ENCODE data around the gene EHMT1. TPM values are rescaled to one million over a fixed set of nuclear protein-coding genes. Genes with fewer than 3 reads are reported as not detected.
A peak's percentile ranks its signal among the peaks of the same experiment; 100 is the strongest.

EHMT1 gene
- total RNA-seq, 1 donor from 2014 or later, result 64.5 TPM

GRCh38 chr9:137802521-137803243, 183.9 kb downstream of the EHMT1 start:
- no peak overlapping the region for H3K4me3 ChIP-seq (ENCODE audit: insufficient read depth, low read depth, low read length)
- Mint-ChIP-seq H3K4me1 (ENCODE audit: low read depth, unreplicated experiment) (no peaks in the 10 kb centered on the region), H3K27me3 (ENCODE audit: low read depth, unreplicated experiment) (no peaks in the 10 kb centered on the region), H3K27ac (ENCODE audit: unreplicated experiment) (no peak overlapping the region), H3K36me3 (ENCODE audit: low read depth, unreplicated experiment) (peaks cover 32% of the 10 kb centered on the region), H3K9me3 (ENCODE audit: unreplicated experiment) (peaks cover 2% of the 10 kb centered on the region), H3K4me3 (ENCODE audit: unreplicated experiment) (no peak overlapping the region)
- no peak overlapping the region for H3K9ac ChIP-seq (ENCODE audit: low read length)
- no peak overlapping the region for H2AFZ ChIP-seq (ENCODE audit: low read depth, low read length)
- FAIRE-seq (no peak), DNase-seq (ENCODE audit: low read depth) (no peak)
- TF ChIP-seq CTCF (IDR thresholded peaks at IDR 0.05; ENCODE audit: insufficient read depth, low read depth, low read length) (no peak), EZH2 (IDR thresholded peaks at IDR 0.05; ENCODE audit: insufficient read depth, low read length) (no peak)
- no peaks in the 10 kb centered on the region for H3K9me3 ChIP-seq (ENCODE audit: insufficient read depth, low read depth, low read length)
- peaks cover 7% of the 10 kb centered on the region for H3K79me2 ChIP-seq (ENCODE audit: insufficient read depth, low read length)
- H3K36me3 ChIP-seq (ENCODE audit: insufficient read depth, low read length), result peaks cover 10% of the 10 kb centered on the region
- H4K20me1 ChIP-seq (ENCODE audit: insufficient read depth, low read length), result peaks cover 10% of the 10 kb centered on the region
- no peaks in the 10 kb centered on the region for H3K4me1 ChIP-seq (ENCODE audit: insufficient read depth, low read length)
- H3K4me2 ChIP-seq (ENCODE audit: low read length), result no peak overlapping the region
- H3K27ac ChIP-seq (ENCODE audit: low read depth, low read length), result no peak overlapping the region
- H3K27me3 ChIP-seq (ENCODE audit: insufficient read depth, low read length), result no peaks in the 10 kb centered on the region

DNA sequence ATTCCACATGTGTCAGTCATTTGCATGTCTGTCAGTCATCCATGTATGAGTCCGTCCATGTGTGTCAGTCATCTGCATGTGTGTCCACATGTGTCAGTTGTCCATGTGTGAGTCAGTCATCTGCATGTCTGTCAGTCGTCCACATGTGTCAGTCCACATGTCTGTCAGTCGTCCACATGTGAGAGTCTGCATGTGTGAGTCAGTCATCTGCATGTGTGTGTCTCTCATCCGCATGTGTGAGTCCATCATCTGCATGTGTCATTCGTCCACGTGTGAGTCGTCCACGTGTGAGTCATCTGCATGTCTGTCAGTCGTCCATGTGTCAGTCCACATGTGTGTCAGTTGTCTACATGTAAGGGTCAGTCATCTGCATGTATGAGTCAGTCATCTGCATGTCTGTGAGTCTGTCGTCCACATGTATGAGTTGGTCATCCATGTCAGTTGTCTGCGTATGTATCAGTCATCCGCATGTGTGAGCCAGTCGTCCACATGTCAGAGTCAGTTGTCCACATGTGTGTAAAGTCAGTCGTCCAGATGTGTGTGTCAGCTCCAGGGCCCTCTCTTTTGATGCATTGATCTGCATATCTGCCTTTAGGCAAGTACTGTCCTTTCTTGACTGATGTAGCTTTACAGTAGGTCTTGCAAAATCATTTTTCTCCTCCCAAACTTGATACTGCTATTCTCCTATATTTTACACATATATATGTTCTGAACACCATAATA, 186.3 kb downstream of the EHMT1 start:
- no peaks in the 10 kb centered on the region for H3K4me1 ChIP-seq (ENCODE audit: insufficient read depth, low read length)
- no peak overlapping the region for H3K4me2 ChIP-seq (ENCODE audit: low read length)
- peak; percentile 25 for DNase-seq (ENCODE audit: low read depth)
- no peak overlapping the region for H3K27ac Mint-ChIP-seq (ENCODE audit: unreplicated experiment)
- no peaks in the 10 kb centered on the region for H3K4me1 Mint-ChIP-seq (ENCODE audit: low read depth, unreplicated experiment)
- H3K27ac ChIP-seq (ENCODE audit: low read depth, low read length), result no peak overlapping the region
- no peaks in the 10 kb centered on the region for H3K9me3 ChIP-seq (ENCODE audit: insufficient read depth, low read depth, low read length)
- H4K20me1 ChIP-seq (ENCODE audit: insufficient read depth, low read length), result peaks cover 17% of the 10 kb centered on the region
- H3K79me2 ChIP-seq (ENCODE audit: insufficient read depth, low read length), result peaks cover 7% of the 10 kb centered on the region
- FAIRE-seq, result no peak
- TF ChIP-seq EZH2 (IDR thresholded peaks at IDR 0.05; ENCODE audit: insufficient read depth, low read length), result no peak
- no peak for TF ChIP-seq CTCF (IDR thresholded peaks at IDR 0.05; ENCODE audit: insufficient read depth, low read depth, low read length)
- H3K36me3 ChIP-seq (ENCODE audit: insufficient read depth, low read length), result peaks cover 10% of the 10 kb centered on the region
- H2AFZ ChIP-seq (ENCODE audit: low read depth, low read length), result no peak overlapping the region
- H3K27me3 ChIP-seq (ENCODE audit: insufficient read depth, low read length), result no peaks in the 10 kb centered on the region
- H3K4me3 ChIP-seq (ENCODE audit: insufficient read depth, low read depth, low read length), result no peak overlapping the region
- H3K36me3 Mint-ChIP-seq (ENCODE audit: low read depth, unreplicated experiment), result peaks cover 24% of the 10 kb centered on the region
- no peak overlapping the region for H3K9ac ChIP-seq (ENCODE audit: low read length)
- no peaks in the 10 kb centered on the region for H3K27me3 Mint-ChIP-seq (ENCODE audit: low read depth, unreplicated experiment)
- no peak overlapping the region for H3K4me3 Mint-ChIP-seq (ENCODE audit: unreplicated experiment)
- peaks cover 2% of the 10 kb centered on the region for H3K9me3 Mint-ChIP-seq (ENCODE audit: unreplicated experiment)

Data from astrocyte (in vitro differentiated cells and primary cell).